Measurements from ENCODE around the gene VNN1.

DNA sequence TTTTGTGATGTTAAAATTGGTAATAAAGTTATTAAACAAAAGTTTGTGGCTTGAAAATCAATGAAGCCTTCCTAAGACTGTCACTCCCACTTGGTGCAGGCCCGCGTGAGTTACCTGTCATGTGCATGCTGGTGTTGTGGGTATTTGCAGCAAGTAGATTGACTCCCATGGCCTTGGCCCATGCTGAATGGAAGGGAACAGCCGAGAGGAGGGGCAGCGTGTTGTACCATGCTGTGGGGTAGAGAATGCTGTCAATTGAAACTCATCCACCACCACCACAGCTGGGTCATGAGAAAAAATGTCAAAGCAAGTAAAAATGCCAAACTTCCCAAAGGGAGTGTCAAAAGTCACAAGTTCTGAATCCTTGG lies 12.7 kb upstream of the VNN1 start:
- TF ChIP-seq, protein P1, sequence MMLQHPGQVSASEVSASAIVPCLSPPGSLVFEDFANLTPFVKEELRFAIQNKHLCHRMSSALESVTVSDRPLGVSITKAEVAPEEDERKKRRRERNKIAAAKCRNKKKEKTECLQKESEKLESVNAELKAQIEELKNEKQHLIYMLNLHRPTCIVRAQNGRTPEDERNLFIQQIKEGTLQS (IDR thresholded peaks at IDR 0.05): no peak
- TF ChIP-seq POLR2A (IDR thresholded peaks at IDR 0.05; ENCODE audit: borderline replicate concordance, extremely low read depth, insufficient read depth, insufficient read length) (no peak), JUND (IDR thresholded peaks at IDR 0.05) (no peak), POLR2AphosphoS5 (IDR thresholded peaks at IDR 0.05; ENCODE audit: low read depth, low read length) (no peak), RAD21 (IDR thresholded peaks at IDR 0.05; ENCODE audit: low read depth) (no peak), EZH2 (IDR thresholded peaks at IDR 0.05) (no peak)
- TF ChIP-seq, protein P2, sequence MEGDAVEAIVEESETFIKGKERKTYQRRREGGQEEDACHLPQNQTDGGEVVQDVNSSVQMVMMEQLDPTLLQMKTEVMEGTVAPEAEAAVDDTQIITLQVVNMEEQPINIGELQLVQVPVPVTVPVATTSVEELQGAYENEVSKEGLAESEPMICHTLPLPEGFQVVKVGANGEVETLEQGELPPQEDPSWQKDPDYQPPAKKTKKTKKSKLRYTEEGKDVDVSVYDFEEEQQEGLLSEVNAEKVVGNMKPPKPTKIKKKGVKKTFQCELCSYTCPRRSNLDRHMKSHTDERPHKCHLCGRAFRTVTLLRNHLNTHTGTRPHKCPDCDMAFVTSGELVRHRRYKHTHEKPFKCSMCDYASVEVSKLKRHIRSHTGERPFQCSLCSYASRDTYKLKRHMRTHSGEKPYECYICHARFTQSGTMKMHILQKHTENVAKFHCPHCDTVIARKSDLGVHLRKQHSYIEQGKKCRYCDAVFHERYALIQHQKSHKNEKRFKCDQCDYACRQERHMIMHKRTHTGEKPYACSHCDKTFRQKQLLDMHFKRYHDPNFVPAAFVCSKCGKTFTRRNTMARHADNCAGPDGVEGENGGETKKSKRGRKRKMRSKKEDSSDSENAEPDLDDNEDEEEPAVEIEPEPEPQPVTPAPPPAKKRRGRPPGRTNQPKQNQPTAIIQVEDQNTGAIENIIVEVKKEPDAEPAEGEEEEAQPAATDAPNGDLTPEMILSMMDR (IDR thresholded peaks at IDR 0.05 in 2 of 3, conservative IDR thresholded peaks at IDR 0.05 in 1 of 3; ENCODE audit: borderline replicate concordance in 1 of 3, insufficient read depth in 1 of 3, low read depth in 2 of 3, low read length in 2 of 3): no peak

Measured in HCT116 (cell line).